ENCODE measurements around the gene CETP.
"Not testable (repeated sequence)": the region's sequence is repeated elsewhere in the genome, so short reads cannot be mapped to it uniquely, and the experiment has no call there.

The CETP gene

GRCh38 chr16:56980792-56981724 is 19.3 kb downstream of the CETP start:
- Histone ChIP-seq H3K4me1 (ENCODE audit: control insufficient read depth, insufficient read depth, low read length) (peaks cover 4% of the 10 kb centered on the region), H3K9me3 (ENCODE audit: control insufficient read depth, low read length) (no peaks in the 10 kb centered on the region), H3K4me3 (ENCODE audit: insufficient read depth, low read depth, low read length) (no peak overlapping the region), H3K36me3 (ENCODE audit: control insufficient read depth, insufficient read depth, low read length) (no peaks in the 10 kb centered on the region), H3K27ac (ENCODE audit: insufficient read depth, low read depth, low read length, poor library complexity, severe bottlenecking) (no peak overlapping the region), H3K27me3 (ENCODE audit: control insufficient read depth, insufficient read depth, low read length, poor library complexity, severe bottlenecking) (no peaks in the 10 kb centered on the region)
- 74 to 78% methylated on average over 16 of the region's 16 CpGs for WGBS, 2 experiments

GRCh38 chr16:56981729-56982271 is 20.1 kb downstream of the CETP start:
- H3K27ac ChIP-seq (ENCODE audit: insufficient read depth, low read depth, low read length, poor library complexity, severe bottlenecking), result no peak overlapping the region
- H3K9me3 ChIP-seq (ENCODE audit: control insufficient read depth, low read length), result no peaks in the 10 kb centered on the region
- no peaks in the 10 kb centered on the region for H3K27me3 ChIP-seq (ENCODE audit: control insufficient read depth, insufficient read depth, low read length, poor library complexity, severe bottlenecking)
- H3K4me1 ChIP-seq (ENCODE audit: control insufficient read depth, insufficient read depth, low read length), result peaks cover 4% of the 10 kb centered on the region
- H3K4me3 ChIP-seq (ENCODE audit: insufficient read depth, low read depth, low read length), result no peak overlapping the region
- no peaks in the 10 kb centered on the region for H3K36me3 ChIP-seq (ENCODE audit: control insufficient read depth, insufficient read depth, low read length)
- 86% methylated on average over 12 of the region's 12 CpGs for WGBS, 2 experiments

GRCh38 chr16:56982695-56983094 is 20.9 kb downstream of the CETP start:
- Histone ChIP-seq H3K9me3 (ENCODE audit: control insufficient read depth, low read length) (no peaks in the 10 kb centered on the region), H3K4me1 (ENCODE audit: control insufficient read depth, insufficient read depth, low read length) (peaks cover 4% of the 10 kb centered on the region), H3K36me3 (ENCODE audit: control insufficient read depth, insufficient read depth, low read length) (no peaks in the 10 kb centered on the region), H3K27me3 (ENCODE audit: control insufficient read depth, insufficient read depth, low read length, poor library complexity, severe bottlenecking) (peaks cover 4% of the 10 kb centered on the region), H3K27ac (ENCODE audit: insufficient read depth, low read depth, low read length, poor library complexity, severe bottlenecking) (no peak overlapping the region), H3K4me3 (ENCODE audit: insufficient read depth, low read depth, low read length) (no peak overlapping the region)
- 80 to 94% methylated on average over 2 of the region's 2 CpGs for WGBS, 2 experiments

- H3K36me3 ChIP-seq (ENCODE audit: control insufficient read depth, insufficient read depth, low read length), result no peaks in the 10 kb centered on the region
- H3K27ac ChIP-seq (ENCODE audit: insufficient read depth, low read depth, low read length, poor library complexity, severe bottlenecking), result no peak overlapping the region
- H3K27me3 ChIP-seq (ENCODE audit: control insufficient read depth, insufficient read depth, low read length, poor library complexity, severe bottlenecking), result peaks cover 9% of the 10 kb centered on the region
- H3K4me3 ChIP-seq (ENCODE audit: insufficient read depth, low read depth, low read length), result no peak overlapping the region
- WGBS, 2 experiments, result 73 to 77% methylated on average over 9 of the region's 9 CpGs
- H3K4me1 ChIP-seq (ENCODE audit: control insufficient read depth, insufficient read depth, low read length), result peaks cover 4% of the 10 kb centered on the region
- H3K9me3 ChIP-seq (ENCODE audit: control insufficient read depth, low read length), result no peaks in the 10 kb centered on the region
These were observed 21.5 kb downstream of the CETP start for GRCh38 chr16:56983211-56983751.

- H3K27ac ChIP-seq (ENCODE audit: insufficient read depth, low read depth, low read length, poor library complexity, severe bottlenecking), result no peak overlapping the region
- WGBS, 2 experiments, result 94% methylated on average over 6 of the region's 6 CpGs
- H3K27me3 ChIP-seq (ENCODE audit: control insufficient read depth, insufficient read depth, low read length, poor library complexity, severe bottlenecking), result peaks cover 23% of the 10 kb centered on the region
- no peak overlapping the region for H3K4me3 ChIP-seq (ENCODE audit: insufficient read depth, low read depth, low read length)
- H3K4me1 ChIP-seq (ENCODE audit: control insufficient read depth, insufficient read depth, low read length), result peaks cover 4% of the 10 kb centered on the region
- H3K9me3 ChIP-seq (ENCODE audit: control insufficient read depth, low read length), result no peaks in the 10 kb centered on the region
- H3K36me3 ChIP-seq (ENCODE audit: control insufficient read depth, insufficient read depth, low read length), result no peaks in the 10 kb centered on the region
These were observed 22.9 kb downstream of the CETP start for GRCh38 chr16:56984639-56985038.

GRCh38 chr16:56985288-56985961 is 23.7 kb downstream of the CETP start:
- WGBS, 2 experiments, result 83 to 85% methylated on average over 7 of the region's 7 CpGs
- peaks cover 4% of the 10 kb centered on the region for H3K4me1 ChIP-seq (ENCODE audit: control insufficient read depth, insufficient read depth, low read length)
- no peaks in the 10 kb centered on the region for H3K9me3 ChIP-seq (ENCODE audit: control insufficient read depth, low read length)
- no peak overlapping the region for H3K4me3 ChIP-seq (ENCODE audit: insufficient read depth, low read depth, low read length)
- peaks cover 31% of the 10 kb centered on the region for H3K27me3 ChIP-seq (ENCODE audit: control insufficient read depth, insufficient read depth, low read length, poor library complexity, severe bottlenecking)
- H3K36me3 ChIP-seq (ENCODE audit: control insufficient read depth, insufficient read depth, low read length), result no peaks in the 10 kb centered on the region
- no peak overlapping the region for H3K27ac ChIP-seq (ENCODE audit: insufficient read depth, low read depth, low read length, poor library complexity, severe bottlenecking)

- no peaks in the 10 kb centered on the region for H3K9me3 ChIP-seq (ENCODE audit: control insufficient read depth, low read length)
- 88 to 92% methylated on average over 2 of the region's 2 CpGs for WGBS, 2 experiments
- no peaks in the 10 kb centered on the region for H3K36me3 ChIP-seq (ENCODE audit: control insufficient read depth, insufficient read depth, low read length)
- peaks cover 3% of the 10 kb centered on the region for H3K4me1 ChIP-seq (ENCODE audit: control insufficient read depth, insufficient read depth, low read length)
- no peak overlapping the region for H3K27ac ChIP-seq (ENCODE audit: insufficient read depth, low read depth, low read length, poor library complexity, severe bottlenecking)
- peaks cover 36% of the 10 kb centered on the region for H3K27me3 ChIP-seq (ENCODE audit: control insufficient read depth, insufficient read depth, low read length, poor library complexity, severe bottlenecking)
- H3K4me3 ChIP-seq (ENCODE audit: insufficient read depth, low read depth, low read length), result no peak overlapping the region
These were observed 24.2 kb downstream of the CETP start for GRCh38 chr16:56985962-56986360.

GRCh38 chr16:56986361-56986760 is 24.6 kb downstream of the CETP start:
- H3K4me3 ChIP-seq (ENCODE audit: insufficient read depth, low read depth, low read length), result no peak overlapping the region
- 83 to 100% methylated on average over 1 of the region's 1 CpG for WGBS, 2 experiments
- no peaks in the 10 kb centered on the region for H3K36me3 ChIP-seq (ENCODE audit: control insufficient read depth, insufficient read depth, low read length)
- no peak overlapping the region for H3K27ac ChIP-seq (ENCODE audit: insufficient read depth, low read depth, low read length, poor library complexity, severe bottlenecking)
- H3K9me3 ChIP-seq (ENCODE audit: control insufficient read depth, low read length), result no peaks in the 10 kb centered on the region
- peaks cover 40% of the 10 kb centered on the region for H3K27me3 ChIP-seq (ENCODE audit: control insufficient read depth, insufficient read depth, low read length, poor library complexity, severe bottlenecking)
- no peaks in the 10 kb centered on the region for H3K4me1 ChIP-seq (ENCODE audit: control insufficient read depth, insufficient read depth, low read length)

GRCh38 chr16:56986908-56987307 is 25.2 kb downstream of the CETP start:
- not testable (repeated sequence) for H3K4me1 ChIP-seq (ENCODE audit: control insufficient read depth, insufficient read depth, low read length); H3K36me3 ChIP-seq (ENCODE audit: control insufficient read depth, insufficient read depth, low read length); H3K9me3 ChIP-seq (ENCODE audit: control insufficient read depth, low read length); H3K4me3 ChIP-seq (ENCODE audit: insufficient read depth, low read depth, low read length); H3K27ac ChIP-seq (ENCODE audit: insufficient read depth, low read depth, low read length, poor library complexity, severe bottlenecking)
- peaks cover 40% of the 10 kb centered on the region for H3K27me3 ChIP-seq (ENCODE audit: control insufficient read depth, insufficient read depth, low read length, poor library complexity, severe bottlenecking)
- WGBS, 2 experiments, result 82 to 92% methylated on average over 4 of the region's 4 CpGs

GRCh38 chr16:56987692-56988091 is 25.9 kb downstream of the CETP start:
- Histone ChIP-seq H3K4me1 (ENCODE audit: control insufficient read depth, insufficient read depth, low read length) (no peaks in the 10 kb centered on the region), H3K9me3 (ENCODE audit: control insufficient read depth, low read length) (no peaks in the 10 kb centered on the region), H3K4me3 (ENCODE audit: insufficient read depth, low read depth, low read length) (no peak overlapping the region), H3K27ac (ENCODE audit: insufficient read depth, low read depth, low read length, poor library complexity, severe bottlenecking) (no peak overlapping the region), H3K36me3 (ENCODE audit: control insufficient read depth, insufficient read depth, low read length) (no peaks in the 10 kb centered on the region), H3K27me3 (ENCODE audit: control insufficient read depth, insufficient read depth, low read length, poor library complexity, severe bottlenecking) (peaks cover 40% of the 10 kb centered on the region)
- 95 to 97% methylated on average over 2 of the region's 2 CpGs for WGBS, 2 experiments
